Spleen (tissue), 11 donors: ENCODE measurements around the gene ATP10A. TPM values are rescaled to one million over a fixed set of nuclear protein-coding genes. Genes with fewer than 3 reads are reported as not detected.

Experiments used
- DNase-seq: peaks from one replicate; pipeline ENCODE4 v3.0.0-alpha.2; 2020
- H3K27ac ChIP-seq, 8 donors: fragments of 200-600 bp; sonication (generic) in 7 of 8; 1 replicate in 4 of 8; 2 replicates in 4 of 8; pipeline versions ENCODE4 v1.5.0 to v1.8.0; 2016 to 2021; ENCODE audit warnings: inconsistent platforms in 4 of 8, mild to moderate bottlenecking in 4 of 8, moderate library complexity in 1 of 8
- H3K27me3 ChIP-seq, 7 donors: fragments of 200-600 bp; sonication (generic) in 6 of 7; replicated peaks in 1 of 7; 1 replicate in 4 of 7; 2 replicates in 3 of 7; pipeline versions ENCODE4 v1.5.0 to v1.8.0; 2016 to 2021; ENCODE audit warnings: inconsistent platforms in 3 of 7, mild to moderate bottlenecking in 1 of 7
- H3K36me3 ChIP-seq, 6 donors: fragments of 200-600 bp; sonication (generic) in 5 of 6; 1 replicate in 4 of 6; 2 replicates in 2 of 6; pipeline versions ENCODE4 v1.5.0 to v1.8.0; 2016 to 2021; ENCODE audit warnings: inconsistent platforms in 2 of 6
- H3K4me1 ChIP-seq, 6 donors: fragments of 200-600 bp; sonication (generic) in 5 of 6; 1 replicate in 3 of 6; 2 replicates in 3 of 6; pipeline versions ENCODE4 v1.5.0 to v1.8.0; 2016 to 2021; ENCODE audit warnings: inconsistent platforms in 3 of 6
- H3K4me3 ChIP-seq, 8 donors: fragments of 200-600 bp; sonication (generic) in 7 of 8; 1 replicate in 4 of 8; 2 replicates in 4 of 8; pipeline versions ENCODE4 v1.5.0 to v1.8.0; 2016 to 2021; ENCODE audit warnings: inconsistent platforms in 4 of 8, mild to moderate bottlenecking in 4 of 8, moderate library complexity in 2 of 8
- H3K9me3 ChIP-seq, 8 donors: fragments of 200-600 bp; sonication (generic) in 7 of 8; 1 replicate in 4 of 8; 2 replicates in 4 of 8; pipeline versions ENCODE4 v1.5.0 to v1.8.0; 2016 to 2021; ENCODE audit warnings: inconsistent platforms in 4 of 8
- POLR2A ChIP-seq, 3 donors: fragments of 450-650 bp; IDR thresholded peaks; one replicate each; pipeline ENCODE4 v1.5.1; 2017; ENCODE audit warnings: antibody characterized with exemption in 3 of 3, mild to moderate bottlenecking in 1 of 3
- POLR2AphosphoS5 ChIP-seq, 3 donors: sonication (generic); formaldehyde crosslinking; IDR thresholded peaks; one replicate each; pipeline ENCODE4 v1.5.1; 2017; ENCODE audit warnings: antibody characterized with exemption in 3 of 3
- WGBS, 5 donors: extraction: QIAGEN DNeasy Blood & Tissue Kit in 3 of 5; methylation state at CpG; one replicate each; pipeline versions ENCODE4 v1.1.5 to v1.1.7; 2013 to 2018; 5-methylcytosine and 5-hydroxymethylcytosine counted together
- intact Hi-C: fragments of 100-400 bp; cut with DNase I; formaldehyde crosslinking; loops from one replicate; pipeline ENCODE4 v1.15.0; 2023; ENCODE audit warnings: low total_unique reads
- polyA plus RNA-seq, 3 donors: library from polyadenylated mRNA; stranded (reverse); fragments of 200-250 nt; gene quantifications; one replicate each; pipeline ENCODE4 v1.2.1, GENCODE V29; 2013
- total RNA-seq, 7 donors: library from RNA; depleted of rRNA in 3 of 7; stranded (reverse); fragments of >200 nt in 3 of 7; fragmentation: NEBNext Ultra II Directional in 4 of 7; extraction: Animal tissue kit (Norgen Biotek cat#: 25700) in 4 of 7; gene quantifications; one replicate each; pipeline versions ENCODE4 v1.1.0 to v1.2.1, GENCODE V29; 2016 to 2021
- TF ChIP-seq, protein P1 (sequence below), 11 experiments: fragments of 200-600 bp in 7 of 11; fragments of 450-650 bp in 4 of 11; sonication (generic) in 4 of 11; IDR thresholded peaks in 8 of 11; conservative IDR thresholded peaks in 3 of 11; 1 replicate in 7 of 11; 2 replicates in 4 of 11; pipeline versions ENCODE4 v1.4.0 to v1.8.0; 2016 to 2021; ENCODE audit warnings: antibody characterized with exemption in 11 of 11, inconsistent platforms in 4 of 11, mild to moderate bottlenecking in 1 of 11
- donor health status: healthy with polysubstance abuse.
- donor health status: DM: no; HTN: no; CAD: no; lungs with moderate emphysema.
- donor health status: DM: no; HTN: no; CAD: no.
- donor health status: Bipolar disorder and iron deficiency.
- donor health status: healthy.
- donor health status: DM: no; HTN: no; CAD: no.
- donor health status: DM: yes; HTN: yes; CAD: no.

The ATP10A gene
- total and polyA plus RNA-seq, 10 donors = 0.54 to 8.6 (median 2.7) TPM

DNA sequence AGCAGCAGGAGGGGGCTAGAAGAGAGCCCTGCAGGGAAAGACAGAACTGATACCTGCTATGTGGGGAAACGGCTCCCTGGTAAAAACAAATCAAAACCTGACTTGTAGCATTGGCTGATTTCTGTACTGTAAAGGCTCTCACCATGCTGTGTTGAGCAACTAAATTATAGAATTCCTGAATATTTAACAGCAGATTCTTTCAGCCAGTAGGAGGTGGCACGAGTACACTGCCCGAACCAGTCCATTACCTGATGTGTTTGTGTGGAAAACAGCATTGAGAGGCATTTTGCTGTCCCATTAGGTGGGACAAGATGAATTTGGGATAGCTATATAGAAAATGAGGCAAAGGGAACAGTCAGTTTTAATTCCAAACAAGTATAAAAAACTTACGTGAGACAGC is 201.2 kb downstream of the ATP10A start:
- Histone ChIP-seq H3K9me3 (peaks cover 0 to 5% (median 0%) of the 10 kb centered on the region in 8 donors), H3K4me1 (no peaks in the 10 kb centered on the region), H3K36me3 (no peaks in the 10 kb centered on the region), H3K4me3 (no peak overlapping the region), H3K27ac (no peak overlapping the region), H3K27me3 (peaks cover 0 to 9% (median 0%) of the 10 kb centered on the region in 7 donors)
- TF ChIP-seq, protein P1, sequence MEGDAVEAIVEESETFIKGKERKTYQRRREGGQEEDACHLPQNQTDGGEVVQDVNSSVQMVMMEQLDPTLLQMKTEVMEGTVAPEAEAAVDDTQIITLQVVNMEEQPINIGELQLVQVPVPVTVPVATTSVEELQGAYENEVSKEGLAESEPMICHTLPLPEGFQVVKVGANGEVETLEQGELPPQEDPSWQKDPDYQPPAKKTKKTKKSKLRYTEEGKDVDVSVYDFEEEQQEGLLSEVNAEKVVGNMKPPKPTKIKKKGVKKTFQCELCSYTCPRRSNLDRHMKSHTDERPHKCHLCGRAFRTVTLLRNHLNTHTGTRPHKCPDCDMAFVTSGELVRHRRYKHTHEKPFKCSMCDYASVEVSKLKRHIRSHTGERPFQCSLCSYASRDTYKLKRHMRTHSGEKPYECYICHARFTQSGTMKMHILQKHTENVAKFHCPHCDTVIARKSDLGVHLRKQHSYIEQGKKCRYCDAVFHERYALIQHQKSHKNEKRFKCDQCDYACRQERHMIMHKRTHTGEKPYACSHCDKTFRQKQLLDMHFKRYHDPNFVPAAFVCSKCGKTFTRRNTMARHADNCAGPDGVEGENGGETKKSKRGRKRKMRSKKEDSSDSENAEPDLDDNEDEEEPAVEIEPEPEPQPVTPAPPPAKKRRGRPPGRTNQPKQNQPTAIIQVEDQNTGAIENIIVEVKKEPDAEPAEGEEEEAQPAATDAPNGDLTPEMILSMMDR (IDR thresholded peaks at IDR 0.05 in 8 of 11, conservative IDR thresholded peaks at IDR 0.05 in 3 of 11) = no peak
- TF ChIP-seq POLR2AphosphoS5 (IDR thresholded peaks at IDR 0.05) = no peak
- no peak for TF ChIP-seq POLR2A (IDR thresholded peaks at IDR 0.05)
- no peak for DNase-seq
- WGBS, 5 donors = 72 to 81% (median 76%) methylated on average over 4 of the region's 4 CpGs
- intact Hi-C loops = no loop called here

DNA sequence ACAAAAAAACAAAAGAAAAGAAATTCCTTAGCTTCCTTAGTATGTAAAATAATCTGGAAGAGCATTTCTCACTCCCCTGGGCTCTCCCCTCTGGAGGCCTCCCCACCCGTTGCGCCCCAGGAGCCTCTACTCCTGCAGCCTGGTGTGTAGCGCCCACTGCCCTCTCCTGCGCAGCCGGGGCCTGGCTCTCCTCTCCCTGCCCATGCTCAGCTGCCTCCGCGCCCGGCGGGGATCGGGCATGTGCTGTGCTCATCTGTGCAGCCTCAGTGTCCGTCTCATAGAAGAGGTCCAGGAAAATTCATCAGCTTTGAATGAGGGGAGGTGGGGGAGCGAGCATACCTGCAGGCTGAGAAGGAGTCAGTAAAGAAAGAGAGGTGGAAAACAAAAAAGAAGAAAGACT is 203.9 kb downstream of the ATP10A start:
- Histone ChIP-seq H3K36me3 (no peaks in the 10 kb centered on the region), H3K4me1 (no peaks in the 10 kb centered on the region), H3K4me3 (no peak overlapping the region), H3K27ac (no peak overlapping the region), H3K9me3 (peaks cover 0 to 5% (median 0%) of the 10 kb centered on the region in 8 donors), H3K27me3 (peaks cover 0 to 9% (median 0%) of the 10 kb centered on the region in 7 donors)
- intact Hi-C loops = no loop called here
- 90 to 95% (median 93%) methylated on average over 12 of the region's 12 CpGs for WGBS, 5 donors
- TF ChIP-seq POLR2A (IDR thresholded peaks at IDR 0.05) (no peak), POLR2AphosphoS5 (IDR thresholded peaks at IDR 0.05) (no peak)
- TF ChIP-seq, protein P1 (IDR thresholded peaks at IDR 0.05 in 8 of 11, conservative IDR thresholded peaks at IDR 0.05 in 3 of 11) = no peak
- DNase-seq = no peak

- no peaks in the 10 kb centered on the region for H3K4me1 ChIP-seq
- intact Hi-C loops = no loop called here
- H3K27me3 ChIP-seq = peaks cover 0 to 9% (median 0%) of the 10 kb centered on the region in 7 donors
- TF ChIP-seq POLR2AphosphoS5 (IDR thresholded peaks at IDR 0.05) (no peak), POLR2A (IDR thresholded peaks at IDR 0.05) (no peak)
- TF ChIP-seq, protein P1 (IDR thresholded peaks at IDR 0.05 in 8 of 11, conservative IDR thresholded peaks at IDR 0.05 in 3 of 11) = no peak
- DNase-seq = no peak
- H3K36me3 ChIP-seq = no peaks in the 10 kb centered on the region
- H3K27ac ChIP-seq = no peak overlapping the region
- WGBS, 5 donors = 90 to 94% (median 92%) methylated on average over 19 of the region's 19 CpGs
- H3K4me3 ChIP-seq = no peak overlapping the region
- H3K9me3 ChIP-seq = peaks cover 0 to 5% (median 0%) of the 10 kb centered on the region in 8 donors
These were observed 204.6 kb downstream of the ATP10A start for GRCh38 chr15:25658560-25658959.

DNA sequence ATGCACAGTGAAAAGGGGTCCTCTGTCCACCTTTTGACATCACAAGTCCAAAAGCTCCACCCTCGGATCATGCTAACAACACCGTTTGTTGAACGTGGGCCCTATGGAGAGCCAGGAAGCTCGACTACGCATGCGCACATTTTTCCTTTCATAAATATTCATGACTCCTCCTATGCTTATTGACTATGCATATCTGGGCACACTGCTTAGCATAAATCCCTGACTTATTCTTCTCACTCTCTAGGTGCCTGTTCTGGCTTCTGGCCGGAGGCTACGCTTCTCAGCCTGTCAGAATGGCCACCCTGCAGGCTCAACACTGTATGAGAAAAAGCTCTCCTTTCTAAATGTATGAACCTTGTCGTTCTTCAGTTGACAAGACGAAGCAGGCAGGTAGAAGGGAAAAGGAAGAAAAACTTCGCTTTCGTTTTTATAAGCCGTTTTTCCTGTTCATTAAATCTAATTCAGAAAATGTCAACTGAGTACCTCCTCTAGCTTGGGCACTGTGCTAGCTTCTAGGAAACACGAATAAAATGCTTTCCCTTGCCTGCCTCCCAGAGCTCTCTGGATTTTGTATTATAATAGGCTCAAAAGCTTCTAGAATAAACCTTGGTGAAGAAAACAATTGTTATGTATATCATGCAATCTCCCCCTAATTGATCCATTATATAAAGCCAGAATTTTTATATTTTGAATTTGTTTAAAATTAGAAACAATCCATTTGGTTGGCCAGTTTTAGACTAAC is 207.7 kb downstream of the ATP10A start:
- H3K27ac ChIP-seq = no peak overlapping the region
- no peak for DNase-seq
- no peak overlapping the region for H3K4me3 ChIP-seq
- H3K4me1 ChIP-seq = no peaks in the 10 kb centered on the region
- 81 to 87% (median 86%) methylated on average over 14 of the region's 14 CpGs for WGBS, 5 donors
- H3K36me3 ChIP-seq = no peaks in the 10 kb centered on the region
- H3K9me3 ChIP-seq = peaks cover 0 to 5% (median 0%) of the 10 kb centered on the region in 8 donors
- H3K27me3 ChIP-seq = peaks cover 0 to 9% (median 0%) of the 10 kb centered on the region in 7 donors
- TF ChIP-seq POLR2A (IDR thresholded peaks at IDR 0.05) = no peak
- intact Hi-C loops = no loop called here
